K562 (cell line): Measurements from ENCODE around the gene YJU2. TPM values are rescaled to one million over a fixed set of nuclear protein-coding genes. Genes with fewer than 3 reads are reported as not detected.
A peak's percentile ranks its signal among the peaks of the same experiment; 100 is the strongest.

Source experiments
- CBX1 ChIP-seq: sonication (generic); IDR thresholded peaks from 2 replicates; pipeline ENCODE4 v1.6.1; 2016; ENCODE audit warnings: antibody characterized with exemption, low read depth, mild to moderate bottlenecking
- CXXC5 ChIP-seq: fragments of 250-450 bp; sonication (Bioruptor Pico); IDR thresholded peaks from 2 replicates; pipeline ENCODE4 v1.8.0; 2022; ENCODE audit warnings: inconsistent platforms, mild to moderate bottlenecking, moderate library complexity
- ILF3 ChIP-seq: fragments of 450-650 bp; IDR thresholded peaks from 2 replicates; pipeline ENCODE4 v1.6.1; 2018; ENCODE audit warnings: antibody characterized with exemption, mild to moderate bottlenecking, moderate library complexity, borderline replicate concordance
- IRF9 ChIP-seq: fragments of 450-650 bp; IDR thresholded peaks from 2 replicates; pipeline ENCODE4 v1.6.1; 2016; ENCODE audit warnings: missing biosample characterization, missing genetic modification characterization
- TEAD2 ChIP-seq: fragments of 450-650 bp; IDR thresholded peaks from 2 replicates; pipeline ENCODE4 v1.6.1; 2016; ENCODE audit warnings: missing genetic modification characterization, control low read depth, missing compliant biosample characterization
- ZBTB33 ChIP-seq: sonication (generic); formaldehyde crosslinking; IDR thresholded peaks from 2 replicates; pipeline ENCODE4 v1.8.1; 2023; ENCODE audit warnings: mild to moderate bottlenecking, missing genetic modification reagents
- ZBTB9 ChIP-seq: fragments of 450-650 bp; formaldehyde crosslinking; IDR thresholded peaks from 2 replicates; pipeline ENCODE4 v1.4.0; 2020; ENCODE audit warnings: mild to moderate bottlenecking, moderate library complexity
- ZC3H11A ChIP-seq: IDR thresholded peaks from 2 replicates; pipeline ENCODE4 v1.6.1; 2012; ENCODE audit warnings: low read depth, low read length, improper control_type of control experiment
- ZFP36 ChIP-seq: fragments of 150-350 bp; IDR thresholded peaks from 2 replicates; pipeline ENCODE4 v1.6.1; 2018; ENCODE audit warnings: low read length, low read depth; ENCODE audit not compliant: partially characterized antibody
- polyA plus RNA-seq, 8 experiments: library from polyadenylated mRNA; depleted of rRNA in 4 of 8; stranded (reverse) in 5 of 8; unstranded in 3 of 8; fragments of >200 nt; fragmentation: Nextera tagmentation in 2 of 8; fragmentation: Illumina TruSeq in 1 of 8; extraction: Ambion mirVana in 2 of 8; extraction: Trizol in 1 of 8; gene quantifications; 2 replicates each; pipeline versions ENCODE4 v1.2.1 to v1.2.3, GENCODE V29; 2011 to 2014; ENCODE audit warnings: inconsistent platforms in 1 of 8, missing spikeins in 1 of 8
- total RNA-seq, 7 experiments: library from RNA; depleted of rRNA in 6 of 7; stranded (reverse); fragments of >200 nt in 6 of 7; fragmentation: Illumina TruSeq in 2 of 7; extraction: Trizol in 2 of 7; gene quantifications; 2 replicates each; pipeline versions ENCODE4 v1.2.1 to v1.2.3, GENCODE V29; 2011 to 2021; ENCODE audit warnings: low replicate concordance in 1 of 7

YJU2 gene
- total and polyA plus RNA-seq, 9 of the 15 experiments (the other 6 are each of a cell fraction or from before 2014, with no cell fraction given) = 0.41 to 34.9 (median 19.3) TPM

- TF ChIP-seq ZC3H11A (no peak), ZFP36 (peak; percentile 67), ILF3 (no peak), CBX1 (peak; percentile 12; the same call in 1 of the 2 replicates), ZBTB33 (peak; percentile 52; the same call in 1 of the 2 replicates), CXXC5 (CRISPR knock-in tag) (no peak), IRF9 (no peak), TEAD2 (tag) (no peak), ZBTB9 (CRISPR knock-in tag) (no peak)
Observed at GRCh38 chr19:4256563-4256962, 9.7 kb downstream of the YJU2 start (continued).
